Neural progenitor cell (in vitro differentiated cells): ENCODE measurements around the gene GOLGA6A.
"Not testable (repeated sequence)": the region's sequence is repeated elsewhere in the genome, so short reads cannot be mapped to it uniquely, and the experiment has no call there.

Experiments used
- CTCF ChIP-seq: fragments of 200-600 bp; sonication (generic); IDR thresholded peaks from 2 replicates; pipeline ENCODE4 v1.5.1; 2017; ENCODE audit warnings: antibody characterized with exemption, mild to moderate bottlenecking
- EZH2 ChIP-seq: fragments of 200-600 bp; sonication (generic); IDR thresholded peaks from 2 replicates; pipeline ENCODE4 v1.6.1; 2017; ENCODE audit warnings: antibody characterized with exemption, mild to moderate bottlenecking, moderate library complexity

GRCh38 chr15:74072132-74072531 lies 10.2 kb downstream of the GOLGA6A start:
- TF ChIP-seq CTCF, EZH2: not testable (repeated sequence)
